Activated CD8-positive, alpha-beta memory T cell treated with anti-CD3 and anti-CD28 coated beads, Interleukin-2, amount 50 U/mL, for 1 hour (primary cell): ENCODE results near the gene FILIP1L.

Experiments
- DNase-seq: peaks from one replicate; pipeline ENCODE4 v3.0.0-alpha.2; 2020; ENCODE audit errors: extremely low read depth

FILIP1L gene

GRCh38 chr3:99952306-99952705 is 162.0 kb downstream of the FILIP1L start:
- DNase-seq: no peak

GRCh38 chr3:99951701-99952100 is 162.6 kb downstream of the FILIP1L start:
- DNase-seq: no peak

GRCh38 chr3:99950921-99951320 is 163.4 kb downstream of the FILIP1L start:
- no peak for DNase-seq

GRCh38 chr3:99949956-99950670 is 164.2 kb downstream of the FILIP1L start:
- DNase-seq: no peak

GRCh38 chr3:99948467-99949089 is 165.7 kb downstream of the FILIP1L start:
- no peak for DNase-seq

GRCh38 chr3:99947356-99947755 is 166.9 kb downstream of the FILIP1L start:
- no peak for DNase-seq

GRCh38 chr3:99945328-99945995 is 168.8 kb downstream of the FILIP1L start:
- no peak for DNase-seq

- no peak for DNase-seq
Observed at GRCh38 chr3:99943931-99944761, 170.2 kb downstream of the FILIP1L start.

GRCh38 chr3:99941211-99941610 is 173.1 kb downstream of the FILIP1L start:
- no peak for DNase-seq

- DNase-seq: no peak
Observed at GRCh38 chr3:99940350-99940749, 174.0 kb downstream of the FILIP1L start.

GRCh38 chr3:99939876-99940275 is 174.4 kb downstream of the FILIP1L start:
- no peak for DNase-seq

- DNase-seq: no peak
Observed at GRCh38 chr3:99938270-99938911, 175.9 kb downstream of the FILIP1L start.

- no peak for DNase-seq
Observed at GRCh38 chr3:99934975-99935797, 179.1 kb downstream of the FILIP1L start.

- no peak for DNase-seq
Observed at GRCh38 chr3:99933971-99934750, 180.1 kb downstream of the FILIP1L start.

- no peak for DNase-seq
Observed at GRCh38 chr3:99931059-99931458, 183.2 kb downstream of the FILIP1L start.

GRCh38 chr3:99929745-99930139 is 184.6 kb downstream of the FILIP1L start:
- no peak for DNase-seq

GRCh38 chr3:99928771-99929744 is 185.2 kb downstream of the FILIP1L start:
- DNase-seq: no peak

- no peak for DNase-seq
Observed at GRCh38 chr3:99927671-99928457, 186.4 kb downstream of the FILIP1L start.
